CD4-positive, alpha-beta T cell (primary cell): ENCODE measurements around the gene NAALADL1. TPM values are rescaled to one million over a fixed set of nuclear protein-coding genes. Genes with fewer than 3 reads are reported as not detected.

Source experiments
- ATAC-seq: fragments of 200-7000 bp; cut with Tn5 transposase; one replicate; pipeline ENCODE4 v1.10.0; 2022; ENCODE audit warnings: mild to moderate bottlenecking; ENCODE audit not compliant: poor library complexity
- CTCF ChIA-PET: fragments of 350-600 bp; sonication (Branson Sonifier 250); formaldehyde crosslinking; loops from one replicate; lab custom pipeline; 2021; ENCODE audit warnings: antibody characterized with exemption, inconsistent platforms; lab: Charles Lee
- POLR2A ChIA-PET: fragments of 350-600 bp; sonication (Branson Sonifier 250); formaldehyde crosslinking; loops from one replicate; lab custom pipeline; 2021; ENCODE audit warnings: antibody characterized with exemption, inconsistent platforms; lab: Charles Lee
- DNase-seq, 14 experiments: peaks; one replicate each; pipeline ENCODE4 v3.0.0-alpha.2; 2013 to 2020; ENCODE audit warnings: mixed read lengths in 2 of 14
- H3K27ac ChIP-seq, 2 donors: one replicate each; pipeline versions ENCODE4 v1.5.1 to v1.7.0; 2013; ENCODE audit warnings: low read length in 2 of 2, low read depth in 1 of 2, mild to moderate bottlenecking in 1 of 2
- H3K27me3 ChIP-seq, 2 experiments: 1 replicate in 1 of 2; 2 replicates in 1 of 2; pipeline versions ENCODE4 v1.6.1 to v1.7.0; 2013; ENCODE audit warnings: low read length in 2 of 2, control low read depth in 1 of 2, mild to moderate bottlenecking in 1 of 2, moderate library complexity in 1 of 2; ENCODE audit not compliant: insufficient read depth in 2 of 2, control insufficient read depth in 1 of 2
- H3K36me3 ChIP-seq: one replicate; pipeline ENCODE4 v1.6.1; 2013; ENCODE audit warnings: low read length, control low read depth; ENCODE audit not compliant: insufficient read depth
- H3K4me1 ChIP-seq: one replicate; pipeline ENCODE4 v1.6.1; 2013; ENCODE audit warnings: low read length, control low read depth; ENCODE audit not compliant: insufficient read depth
- H3K4me3 ChIP-seq: one replicate; pipeline ENCODE4 v1.5.1; 2013; ENCODE audit warnings: mild to moderate bottlenecking, low read length, moderate library complexity
- H3K9me3 ChIP-seq, 2 experiments: 1 replicate in 1 of 2; 2 replicates in 1 of 2; pipeline versions ENCODE4 v1.6.1 to v1.7.0; 2013; ENCODE audit warnings: low read length in 2 of 2, mild to moderate bottlenecking in 2 of 2, control low read depth in 1 of 2, moderate library complexity in 1 of 2; ENCODE audit not compliant: control insufficient read depth in 1 of 2, insufficient read depth in 1 of 2
- H3K27ac Mint-ChIP-seq: one replicate; pipeline ENCODE4 v1.8.0; 2020; ENCODE audit warnings: mixed read lengths
- H3K27me3 Mint-ChIP-seq: one replicate; pipeline ENCODE4 v1.8.0; 2021; ENCODE audit warnings: mixed read lengths
- H3K36me3 Mint-ChIP-seq: one replicate; pipeline ENCODE4 v1.8.0; 2021; ENCODE audit warnings: low read depth, mixed read lengths
- H3K4me1 Mint-ChIP-seq: one replicate; pipeline ENCODE4 v1.8.0; 2021; ENCODE audit warnings: low read depth, mixed read lengths
- H3K4me3 Mint-ChIP-seq: one replicate; pipeline ENCODE4 v1.8.0; 2020; ENCODE audit warnings: mild to moderate bottlenecking, mixed read lengths
- H3K9me3 Mint-ChIP-seq: one replicate; pipeline ENCODE4 v1.8.0; 2020; ENCODE audit warnings: mixed read lengths
- CTCF ChIP-seq: fragments of 200-600 bp; IDR thresholded peaks from one replicate; pipeline ENCODE4 v1.8.0; 2022; ENCODE audit warnings: antibody characterized with exemption, mild to moderate bottlenecking
- intact Hi-C, 2 experiments: fragments of 100-400 bp; cut with DNase I in 1 of 2; cut with micrococcal nuclease in 1 of 2; formaldehyde crosslinking; loops; one replicate each; pipeline versions ENCODE4 v1.15.1 to v1.9.0; 2023 to 2025; cut with DNase I, micrococcal nuclease
- total RNA-seq, 174 experiments: library from RNA in 2 of 174; stranded (reverse) in 2 of 174; gene quantifications; one replicate each; pipeline ENCODE4 v1.2.3 and lab custom pipeline; 2021 to 2026

Gene NAALADL1
- total RNA-seq, 2 experiments from 2014 or later, result 7.7 to 9.2 TPM

GRCh38 chr11:65040520-65040846 is 17.9 kb downstream of the NAALADL1 start:
- peaks cover 21% of the 10 kb centered on the region for H3K36me3 ChIP-seq
- no peaks in the 10 kb centered on the region for H3K27me3 ChIP-seq
- peaks cover 26% of the 10 kb centered on the region for H3K4me1 ChIP-seq
- Mint-ChIP-seq H3K36me3 (peaks cover 30% of the 10 kb centered on the region), H3K4me1 (peaks cover 20% of the 10 kb centered on the region), H3K9me3 (no peaks in the 10 kb centered on the region), H3K27ac (peak overlapping the region; percentile 93), H3K4me3 (peak overlapping the region; percentile 98), H3K27me3 (no peaks in the 10 kb centered on the region)
- no peak for ATAC-seq
- intact Hi-C loops, result loop anchor here (1.0 to 2.0 kb wide), 3 partner anchors 13 to 44 kb away; partner anchors contain the start of genes ARL2 (in 1 of the 2), CDCA5 (in 1 of the 2), SNX15 (in 1 of the 2) and ZFPL1 (in 1 of the 2)
- ChIA-PET CTCF (interaction anchor here (0.9 to 2.6 kb wide), 4 partner anchors 14 to 77 kb away, joined by 4 to 20 read pairs (median 5); partner anchors contain the start of genes ARL2, SNX15, TM7SF2 and ZNHIT2), POLR2A (interaction anchor here (0.9 to 2.3 kb wide), 12 partner anchors 14 to 262 kb away, joined by 3 to 18 read pairs (median 8); partner anchors contain the start of genes ARL2, ATG2A, FAU and MRPL49)
- no peak for DNase-seq
- peak overlapping the region; percentile 82 for H3K4me3 ChIP-seq
- no peaks in the 10 kb centered on the region for H3K9me3 ChIP-seq
- TF ChIP-seq CTCF, result no peak
- H3K27ac ChIP-seq, result peak overlapping the region; percentile 56 to 84

GRCh38 chr11:65036931-65037330 is 21.4 kb downstream of the NAALADL1 start:
- Mint-ChIP-seq H3K4me1 (peaks cover 9% of the 10 kb centered on the region), H3K4me3 (no peak overlapping the region), H3K27ac (no peak overlapping the region), H3K27me3 (no peaks in the 10 kb centered on the region), H3K9me3 (no peaks in the 10 kb centered on the region), H3K36me3 (peaks cover 35% of the 10 kb centered on the region)
- ATAC-seq (no peak), DNase-seq (no peak)
- Histone ChIP-seq H3K27ac (no peak overlapping the region), H3K4me1 (peaks cover 17% of the 10 kb centered on the region), H3K36me3 (peaks cover 39% of the 10 kb centered on the region), H3K4me3 (no peak overlapping the region), H3K27me3 (no peaks in the 10 kb centered on the region), H3K9me3 (no peaks in the 10 kb centered on the region)
- no peak for TF ChIP-seq CTCF
- intact Hi-C loops, result no loop called here
- POLR2A ChIA-PET, result no interaction called here
- CTCF ChIA-PET, result no interaction called here

GRCh38 chr11:65035579-65035978 is 22.8 kb downstream of the NAALADL1 start:
- Mint-ChIP-seq H3K4me3 (no peak overlapping the region), H3K36me3 (peaks cover 32% of the 10 kb centered on the region), H3K27ac (no peak overlapping the region), H3K27me3 (no peaks in the 10 kb centered on the region), H3K4me1 (peaks cover 2% of the 10 kb centered on the region), H3K9me3 (no peaks in the 10 kb centered on the region)
- ChIA-PET CTCF (no interaction called here), POLR2A (no interaction called here)
- no peak for DNase-seq
- ATAC-seq, result no peak
- peaks cover 10% of the 10 kb centered on the region for H3K4me1 ChIP-seq
- H3K27me3 ChIP-seq, result no peaks in the 10 kb centered on the region
- TF ChIP-seq CTCF, result no peak
- H3K4me3 ChIP-seq, result no peak overlapping the region
- H3K9me3 ChIP-seq, result no peaks in the 10 kb centered on the region
- H3K36me3 ChIP-seq, result peaks cover 48% of the 10 kb centered on the region
- intact Hi-C loops, result no loop called here
- no peak overlapping the region for H3K27ac ChIP-seq
